HG03025 (cell line): ENCODE data around the gene MESP2.

Experiments used
- ATAC-seq: cut with Tn5 transposase; IDR thresholded peaks from one replicate; pipeline ENCODE4 v1.9.1; 2021; ENCODE audit warnings: mild to moderate bottlenecking, moderate library complexity; ENCODE audit not compliant: unreplicated experiment, low FRiP score

The MESP2 gene

DNA sequence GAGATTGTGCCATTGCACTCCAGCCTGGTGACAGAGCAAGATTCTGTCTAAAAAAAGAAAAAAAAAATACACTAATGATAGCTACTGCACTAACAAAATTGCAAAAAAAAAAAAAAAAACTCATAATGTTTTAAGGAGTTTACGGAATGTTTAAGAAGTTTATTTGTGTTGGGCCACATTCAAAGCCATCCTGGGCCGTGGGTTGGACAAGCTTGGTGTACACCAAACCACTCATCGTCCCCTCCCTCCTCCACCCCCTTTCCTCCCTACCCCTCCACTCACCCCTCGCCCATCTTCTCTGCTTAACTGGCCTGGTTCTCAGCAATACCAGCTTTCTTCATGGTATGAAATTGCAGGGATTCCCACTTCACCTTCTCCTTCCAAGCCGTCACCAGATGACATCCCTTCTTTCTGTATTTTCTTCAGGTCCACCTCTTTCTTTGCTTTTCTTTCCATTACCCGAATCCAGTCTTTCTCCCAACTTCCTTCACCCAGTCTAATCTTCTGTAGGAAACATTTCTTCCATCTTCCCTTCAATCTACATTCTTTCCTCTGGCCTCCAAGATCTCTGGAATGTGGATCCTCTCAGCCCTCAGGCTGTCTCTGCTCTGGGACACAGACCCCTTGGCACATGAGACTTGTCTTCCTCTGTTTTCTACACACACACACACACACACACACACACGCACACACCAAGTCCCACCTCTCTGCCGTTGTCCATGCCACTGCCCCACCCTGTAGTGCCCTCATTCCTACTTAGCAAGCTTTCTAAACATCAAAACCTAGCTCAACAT, 21.6 kb upstream of the MESP2 start:
- no peak for ATAC-seq

DNA sequence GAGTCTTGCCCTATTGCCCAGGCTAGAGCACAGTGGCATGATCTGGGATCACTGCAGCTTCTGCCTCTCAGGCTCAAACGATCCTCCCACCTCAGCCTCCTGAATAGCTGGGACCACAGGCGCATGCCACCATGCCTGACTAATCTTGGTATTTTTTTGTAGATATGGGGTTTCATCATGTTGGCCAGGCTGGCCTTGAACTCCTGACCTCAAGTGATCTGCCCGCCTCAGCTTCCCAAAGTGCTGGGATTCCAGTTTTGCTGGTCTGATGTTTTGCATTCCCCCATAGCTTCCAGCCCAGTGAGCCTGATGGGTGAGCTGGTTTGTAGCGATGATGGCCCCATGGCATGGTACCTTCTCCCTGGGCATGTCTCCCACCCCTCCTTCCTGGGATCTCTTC, 20.4 kb upstream of the MESP2 start:
- ATAC-seq, result no peak

GRCh38 chr15:89756897-89757296, 19.2 kb upstream of the MESP2 start:
- ATAC-seq, result no peak

GRCh38 chr15:89758283-89758682, 17.8 kb upstream of the MESP2 start:
- ATAC-seq, result no peak

DNA sequence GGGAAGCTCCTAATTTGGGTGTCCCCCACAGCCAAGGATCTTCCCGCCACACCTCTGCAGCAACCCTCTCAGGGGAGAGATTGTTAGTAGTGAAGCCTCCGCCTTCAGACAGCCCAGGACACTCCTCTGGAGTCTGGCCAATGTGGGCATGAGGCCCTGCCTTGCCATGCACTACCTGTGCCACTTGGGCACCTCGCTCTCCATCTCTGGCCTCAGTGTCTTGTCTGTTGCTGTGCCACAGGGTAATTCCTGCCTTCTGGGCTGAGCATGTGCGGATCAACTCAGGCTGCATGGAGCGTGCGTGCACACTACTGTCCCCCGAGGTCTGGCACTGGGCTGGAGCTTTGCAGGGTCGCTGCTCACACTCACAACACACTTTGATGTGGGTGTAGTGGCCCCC, 17.2 kb upstream of the MESP2 start:
- ATAC-seq, result no peak

DNA sequence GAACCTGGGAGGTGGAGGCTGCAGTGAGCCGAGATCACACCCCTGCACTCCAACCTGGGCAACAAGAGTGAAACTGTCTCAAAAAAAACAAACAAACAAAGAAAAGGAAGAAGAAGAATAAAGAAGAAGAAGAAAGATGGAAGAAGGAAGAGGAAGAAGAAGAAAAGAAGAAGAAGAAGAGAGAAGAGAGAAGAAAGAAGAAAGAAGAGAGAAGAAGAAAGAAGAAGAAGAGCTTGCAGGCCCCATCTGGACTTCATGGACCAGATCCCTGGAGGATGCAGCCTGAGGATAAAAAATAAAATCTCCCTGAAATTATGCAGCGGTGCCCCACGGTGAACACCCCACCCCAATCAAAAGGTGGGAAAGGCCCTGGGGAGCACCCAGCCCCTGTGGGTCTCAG, 16.3 kb upstream of the MESP2 start:
- no peak for ATAC-seq

- no peak for ATAC-seq
Observed at GRCh38 chr15:89760303-89761008, 15.7 kb upstream of the MESP2 start.

GRCh38 chr15:89761009-89761831, 14.9 kb upstream of the MESP2 start:
- no peak for ATAC-seq

- no peak for ATAC-seq
Observed at GRCh38 chr15:89761929-89762328, 14.2 kb upstream of the MESP2 start.

GRCh38 chr15:89765694-89766093, 10.4 kb upstream of the MESP2 start:
- no peak for ATAC-seq

DNA sequence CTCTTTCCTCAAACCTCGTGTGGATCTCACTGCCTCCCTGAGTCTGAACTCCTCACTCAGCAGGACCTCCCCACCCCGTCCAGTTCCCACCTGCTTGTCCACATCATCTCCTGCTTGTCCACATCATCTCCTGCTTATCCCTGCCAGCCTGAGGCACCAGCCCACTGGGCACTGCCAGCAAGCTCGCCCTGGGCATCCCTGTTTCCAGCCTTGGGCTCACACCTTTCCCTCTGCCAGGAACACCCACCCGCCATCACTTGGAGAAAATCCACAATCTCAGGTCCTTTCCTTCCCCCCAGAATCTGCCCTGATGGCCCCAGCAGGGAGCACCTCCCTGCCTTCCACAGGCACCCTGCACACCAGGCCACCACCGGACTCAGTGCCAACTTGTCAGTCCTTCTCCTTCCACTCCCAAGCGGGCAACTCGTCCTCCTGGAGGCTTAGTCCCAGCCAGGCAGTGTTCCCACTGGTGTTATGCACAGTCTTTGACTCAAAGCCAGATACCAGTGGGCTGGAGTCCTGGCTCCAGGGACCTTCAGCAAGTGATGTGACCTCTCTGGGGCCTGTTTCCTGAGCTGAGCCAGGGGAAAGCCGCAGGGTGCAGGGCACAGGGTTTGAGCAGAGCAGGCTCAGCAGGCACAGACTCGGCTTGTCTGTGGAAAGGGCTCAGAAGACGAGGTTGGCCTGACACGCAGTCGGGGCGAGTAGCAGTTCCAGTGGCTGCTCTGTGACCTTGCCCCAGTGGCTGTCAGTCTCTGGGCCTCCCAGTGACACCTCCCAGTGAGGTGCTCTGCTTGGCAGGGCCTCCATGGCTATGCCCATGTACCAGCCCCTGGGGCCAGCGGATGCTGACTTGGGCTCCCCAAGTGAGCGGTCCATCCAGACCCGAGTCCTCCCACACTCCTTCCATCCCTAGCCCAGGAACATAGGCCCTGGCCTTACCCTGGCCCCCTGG, 9.5 kb upstream of the MESP2 start:
- no peak for ATAC-seq

- ATAC-seq, result no peak
Observed at GRCh38 chr15:89767411-89767915, 8.7 kb upstream of the MESP2 start.

- no peak for ATAC-seq
Observed at GRCh38 chr15:89768071-89768500, 8.0 kb upstream of the MESP2 start.

DNA sequence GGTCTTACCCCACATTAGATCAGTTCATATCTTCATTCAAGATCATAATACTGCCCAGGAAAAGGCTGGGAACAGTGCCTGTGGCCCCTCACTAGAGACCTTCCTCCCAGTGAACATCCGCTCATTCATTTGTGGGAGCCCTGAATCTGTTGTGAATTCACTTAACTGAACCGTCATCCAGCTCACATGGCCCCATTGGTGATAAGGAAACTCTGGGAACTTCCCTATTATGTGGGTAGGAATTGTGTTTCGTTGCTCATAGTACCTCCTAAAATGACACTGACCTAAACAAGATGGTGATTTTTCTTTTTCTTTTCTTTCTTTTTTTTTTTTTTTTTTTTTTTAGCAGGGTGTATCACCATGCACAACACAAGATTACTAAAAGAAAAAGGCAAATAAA, 6.8 kb upstream of the MESP2 start:
- no peak for ATAC-seq

- no peak for ATAC-seq
Observed at GRCh38 chr15:89770041-89770440, 6.1 kb upstream of the MESP2 start.

- no peak for ATAC-seq
Observed at GRCh38 chr15:89772932-89773583, 3.1 kb upstream of the MESP2 start.

DNA sequence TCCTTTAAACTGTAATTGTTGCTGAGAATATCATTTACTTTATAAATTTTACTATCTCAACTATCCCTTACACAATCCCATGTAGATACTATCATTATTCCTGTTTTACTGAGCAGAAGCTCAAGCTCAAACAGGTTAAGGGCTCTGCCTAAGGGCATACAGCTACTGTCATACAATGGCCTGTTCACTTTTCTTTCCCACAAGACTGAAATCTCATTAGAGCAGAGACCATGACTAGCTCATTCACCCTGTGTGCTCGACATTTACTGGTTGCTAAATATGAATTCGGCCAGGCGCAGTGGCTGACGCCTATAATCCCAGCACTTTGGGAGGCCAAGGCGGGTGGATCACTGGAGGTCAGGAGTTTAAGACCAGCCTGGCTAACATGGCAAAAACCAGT, 1.6 kb upstream of the MESP2 start:
- no peak for ATAC-seq

- no peak for ATAC-seq
Observed at GRCh38 chr15:89775815-89776214, 317 bp upstream of the MESP2 start.

DNA sequence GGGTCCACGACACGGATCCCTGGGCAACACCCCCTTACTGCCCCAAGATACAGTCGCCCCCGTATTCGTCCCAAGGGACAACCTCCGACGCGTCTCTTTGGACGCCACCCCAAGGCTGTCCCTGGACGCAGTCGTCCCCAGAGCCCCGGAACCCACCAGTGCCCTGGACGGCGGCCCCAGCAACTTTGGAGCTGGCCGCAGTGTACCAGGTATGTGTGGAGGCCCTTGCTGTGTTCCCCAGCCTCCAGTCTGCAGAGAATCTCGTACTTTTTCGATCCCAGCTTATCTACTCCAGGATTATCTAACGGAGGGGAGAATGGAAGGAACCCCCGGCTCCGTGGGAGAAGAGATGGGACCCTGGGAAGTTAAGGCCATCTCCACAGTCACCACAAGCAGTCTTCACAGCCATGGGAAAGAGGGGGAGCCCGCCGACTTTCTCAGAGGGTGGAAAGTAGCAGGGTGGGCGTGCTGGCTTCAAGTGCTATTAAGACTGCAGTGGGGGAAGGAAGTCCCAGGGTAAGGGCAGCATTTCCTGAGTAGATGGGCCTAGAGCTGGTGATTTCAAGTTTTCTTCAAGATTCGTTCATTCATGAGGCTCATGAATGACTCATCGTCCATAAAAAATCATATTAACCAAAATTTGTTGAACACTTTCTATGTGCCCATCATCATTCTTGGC, 1.1 kb downstream of the MESP2 start:
- ATAC-seq, result no peak
